Breast epithelium (tissue), 4 donors: ENCODE measurements around the gene FARP1. TPM values are rescaled to one million over a fixed set of nuclear protein-coding genes. Genes with fewer than 3 reads are reported as not detected.

Experiments used
- DNase-seq, 2 donors: peaks; one replicate each; pipeline ENCODE4 v3.0.0-alpha.2; 2019; ENCODE audit warnings: low spot score in 2 of 2
- H3K27ac ChIP-seq, 2 donors: fragments of 200-600 bp; sonication (generic) in 1 of 2; one replicate each; pipeline ENCODE4 v1.5.1; 2016 to 2019; ENCODE audit warnings: mild to moderate bottlenecking in 1 of 2
- H3K27me3 ChIP-seq, 2 donors: fragments of 200-600 bp; sonication (generic) in 1 of 2; one replicate each; pipeline versions ENCODE4 v1.5.1 to v1.6.0; 2017 to 2019; ENCODE audit warnings: control low read depth in 1 of 2, mild to moderate bottlenecking in 1 of 2
- H3K36me3 ChIP-seq: fragments of 200-600 bp; one replicate; pipeline ENCODE4 v1.5.1; 2019
- H3K4me1 ChIP-seq, 2 donors: fragments of 200-600 bp; sonication (generic); one replicate each; pipeline ENCODE4 v1.5.1; 2016 to 2019; ENCODE audit warnings: control low read depth in 1 of 2
- H3K4me3 ChIP-seq, 3 donors: fragments of 200-600 bp; sonication (generic); 1 replicate in 2 of 3; 2 replicates in 1 of 3; pipeline ENCODE4 v1.5.1; 2016 to 2019; ENCODE audit warnings: mild to moderate bottlenecking in 3 of 3, moderate library complexity in 2 of 3
- H3K9me3 ChIP-seq, 2 donors: fragments of 200-600 bp; sonication (generic) in 1 of 2; one replicate each; pipeline ENCODE4 v1.5.1; 2016 to 2019; ENCODE audit warnings: control low read depth in 1 of 2
- POLR2A ChIP-seq: fragments of 450-650 bp; IDR thresholded peaks from one replicate; pipeline ENCODE4 v1.6.1; 2016; ENCODE audit warnings: antibody characterized with exemption, mild to moderate bottlenecking, moderate library complexity
- POLR2AphosphoS5 ChIP-seq, 3 donors: sonication (generic); formaldehyde crosslinking; IDR thresholded peaks; one replicate each; pipeline ENCODE4 v1.6.1; 2017; ENCODE audit warnings: antibody characterized with exemption in 3 of 3
- intact Hi-C: fragments of 100-400 bp; cut with DNase I; formaldehyde crosslinking; loops from one replicate; pipeline ENCODE4 v1.15.1; 2023; ENCODE audit warnings: low total_unique reads
- total RNA-seq, 3 donors: library from RNA; depleted of rRNA; stranded (reverse); fragments of >200 nt; gene quantifications; one replicate each; pipeline ENCODE4 v1.1.0, GENCODE V29; 2016
- TF ChIP-seq, protein P1 (sequence below), 3 donors: fragments of 450-650 bp; IDR thresholded peaks; one replicate each; pipeline ENCODE4 v1.5.1; 2016 to 2017; ENCODE audit warnings: antibody characterized with exemption in 3 of 3, mild to moderate bottlenecking in 3 of 3, moderate library complexity in 3 of 3

The FARP1 gene
- total RNA-seq, 3 donors from 2014 or later = 29.8 to 97.3 (median 80.1) TPM

DNA sequence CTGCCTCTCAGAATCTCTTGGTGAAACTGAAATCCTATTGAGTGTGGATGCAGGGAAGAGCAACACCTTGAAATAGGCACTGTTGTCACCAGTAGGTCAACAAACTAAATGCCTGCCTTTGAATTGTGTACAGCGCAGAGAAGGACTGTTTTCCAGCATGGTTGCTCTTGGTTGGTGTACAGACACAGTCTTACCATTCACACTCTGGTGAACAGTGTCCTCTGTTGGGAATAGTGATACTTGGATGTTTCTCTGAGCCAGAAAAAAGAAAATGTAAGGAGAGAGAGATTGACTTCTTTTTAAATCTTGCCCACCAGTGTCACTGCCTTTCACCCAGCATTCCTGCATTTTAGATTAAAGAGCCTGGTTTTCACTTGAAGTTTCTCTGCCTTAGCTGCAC, 254.3 kb downstream of the FARP1 start:
- Histone ChIP-seq H3K9me3 (no peaks in the 10 kb centered on the region), H3K36me3 (no peaks in the 10 kb centered on the region), H3K4me1 (no peaks in the 10 kb centered on the region), H3K4me3 (no peak overlapping the region), H3K27me3 (no peaks in the 10 kb centered on the region), H3K27ac (no peak overlapping the region)
- TF ChIP-seq, protein P1, sequence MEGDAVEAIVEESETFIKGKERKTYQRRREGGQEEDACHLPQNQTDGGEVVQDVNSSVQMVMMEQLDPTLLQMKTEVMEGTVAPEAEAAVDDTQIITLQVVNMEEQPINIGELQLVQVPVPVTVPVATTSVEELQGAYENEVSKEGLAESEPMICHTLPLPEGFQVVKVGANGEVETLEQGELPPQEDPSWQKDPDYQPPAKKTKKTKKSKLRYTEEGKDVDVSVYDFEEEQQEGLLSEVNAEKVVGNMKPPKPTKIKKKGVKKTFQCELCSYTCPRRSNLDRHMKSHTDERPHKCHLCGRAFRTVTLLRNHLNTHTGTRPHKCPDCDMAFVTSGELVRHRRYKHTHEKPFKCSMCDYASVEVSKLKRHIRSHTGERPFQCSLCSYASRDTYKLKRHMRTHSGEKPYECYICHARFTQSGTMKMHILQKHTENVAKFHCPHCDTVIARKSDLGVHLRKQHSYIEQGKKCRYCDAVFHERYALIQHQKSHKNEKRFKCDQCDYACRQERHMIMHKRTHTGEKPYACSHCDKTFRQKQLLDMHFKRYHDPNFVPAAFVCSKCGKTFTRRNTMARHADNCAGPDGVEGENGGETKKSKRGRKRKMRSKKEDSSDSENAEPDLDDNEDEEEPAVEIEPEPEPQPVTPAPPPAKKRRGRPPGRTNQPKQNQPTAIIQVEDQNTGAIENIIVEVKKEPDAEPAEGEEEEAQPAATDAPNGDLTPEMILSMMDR (IDR thresholded peaks at IDR 0.05) = no peak
- TF ChIP-seq POLR2A (no peak), POLR2AphosphoS5 (IDR thresholded peaks at IDR 0.05) (no peak)
- no peak for DNase-seq
- intact Hi-C loops = no loop called here

DNA sequence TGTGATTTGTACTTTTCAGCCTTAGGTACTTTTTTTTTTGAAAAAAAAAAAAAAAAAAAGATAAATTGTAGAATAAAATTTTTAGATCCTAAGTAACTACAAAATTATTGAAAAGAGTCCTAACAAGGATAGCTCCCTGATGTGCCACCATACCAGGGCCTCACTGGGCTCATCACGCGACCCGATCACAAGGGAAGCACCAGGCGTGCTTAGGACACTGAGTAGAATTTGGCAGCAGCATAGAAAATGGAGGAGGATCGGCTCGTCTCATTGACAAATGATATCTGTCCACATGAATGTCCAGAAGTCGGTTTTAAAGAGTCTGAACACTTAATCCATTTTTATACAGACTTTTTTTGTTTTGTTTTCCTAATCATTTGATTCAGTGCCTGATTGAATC, 255.0 kb downstream of the FARP1 start:
- no peaks in the 10 kb centered on the region for H3K27me3 ChIP-seq
- no peak for DNase-seq
- no peak overlapping the region for H3K4me3 ChIP-seq
- no peak overlapping the region for H3K27ac ChIP-seq
- H3K4me1 ChIP-seq = no peaks in the 10 kb centered on the region
- TF ChIP-seq POLR2A = no peak
- TF ChIP-seq, protein P1 (IDR thresholded peaks at IDR 0.05) = no peak
- no peak for TF ChIP-seq POLR2AphosphoS5 (IDR thresholded peaks at IDR 0.05)
- no peaks in the 10 kb centered on the region for H3K36me3 ChIP-seq
- no peaks in the 10 kb centered on the region for H3K9me3 ChIP-seq
- intact Hi-C loops = no loop called here

DNA sequence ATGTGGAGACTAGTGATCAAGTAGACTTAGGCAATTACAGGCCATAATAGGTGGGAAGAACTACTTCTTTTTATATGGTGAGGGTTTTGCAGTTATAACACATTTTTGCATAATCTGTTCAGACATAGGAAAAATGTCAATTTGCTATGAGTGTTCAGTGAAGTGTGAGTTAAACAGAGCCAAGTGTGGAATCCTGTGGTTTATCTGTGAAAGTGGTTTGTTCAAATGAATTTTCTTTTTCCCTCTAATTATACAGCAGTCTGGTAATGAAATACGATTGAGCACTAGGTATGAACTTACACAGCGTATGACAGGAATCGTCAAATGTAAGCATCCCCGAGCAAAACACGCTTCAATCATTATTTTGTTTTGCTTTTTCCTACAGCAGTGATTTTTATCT, 255.7 kb downstream of the FARP1 start:
- H3K27me3 ChIP-seq = no peaks in the 10 kb centered on the region
- no peak overlapping the region for H3K27ac ChIP-seq
- no peak for DNase-seq
- no peak overlapping the region for H3K4me3 ChIP-seq
- no peaks in the 10 kb centered on the region for H3K36me3 ChIP-seq
- H3K9me3 ChIP-seq = no peaks in the 10 kb centered on the region
- no peak for TF ChIP-seq POLR2AphosphoS5 (IDR thresholded peaks at IDR 0.05)
- no peak for TF ChIP-seq POLR2A
- TF ChIP-seq, protein P1 (IDR thresholded peaks at IDR 0.05) = no peak
- intact Hi-C loops = no loop called here
- H3K4me1 ChIP-seq = no peaks in the 10 kb centered on the region

DNA sequence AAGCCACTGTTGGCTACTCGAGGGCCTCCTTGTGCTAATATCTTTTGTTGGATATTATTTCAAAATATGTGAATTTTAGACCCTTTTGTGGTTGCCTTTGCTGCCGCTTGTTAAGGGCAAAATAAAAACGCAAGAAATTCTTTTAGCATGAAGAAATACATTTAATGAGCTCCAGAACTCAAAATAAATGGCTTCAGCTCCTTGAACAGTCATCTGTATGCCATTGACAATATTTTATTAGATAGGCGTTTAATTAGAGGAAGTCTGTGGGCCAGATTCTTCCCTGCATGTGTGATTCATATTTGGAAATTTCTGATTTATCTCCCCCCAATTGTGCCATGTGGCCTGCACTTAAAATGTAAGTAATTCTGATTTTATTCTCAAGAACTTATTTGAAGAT, 256.9 kb downstream of the FARP1 start:
- no peak overlapping the region for H3K4me3 ChIP-seq
- no peaks in the 10 kb centered on the region for H3K9me3 ChIP-seq
- intact Hi-C loops = no loop called here
- H3K27ac ChIP-seq = no peak overlapping the region
- no peak for DNase-seq
- H3K36me3 ChIP-seq = no peaks in the 10 kb centered on the region
- H3K27me3 ChIP-seq = no peaks in the 10 kb centered on the region
- H3K4me1 ChIP-seq = no peaks in the 10 kb centered on the region
- TF ChIP-seq POLR2AphosphoS5 (IDR thresholded peaks at IDR 0.05) (no peak), POLR2A (no peak)
- TF ChIP-seq, protein P1 (IDR thresholded peaks at IDR 0.05) = no peak

DNA sequence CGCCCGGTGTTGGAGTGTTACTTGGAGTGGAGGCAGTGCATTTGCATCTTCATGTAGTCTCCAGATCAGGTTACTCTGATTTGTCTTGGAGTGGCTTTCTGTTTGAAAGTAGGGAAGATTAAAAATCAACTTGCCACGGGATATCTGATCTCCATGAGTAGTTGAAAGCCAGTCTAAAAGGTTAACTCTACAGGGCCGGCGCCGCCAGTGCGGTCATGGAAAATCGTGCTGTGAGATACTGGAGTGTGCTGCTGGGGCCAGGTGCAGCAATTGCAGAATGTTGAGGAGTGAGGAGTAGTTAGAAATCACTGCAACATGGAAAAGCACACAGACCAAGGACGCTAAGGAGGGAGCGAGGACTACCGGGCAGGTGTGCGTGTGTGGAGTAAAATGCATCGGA, 259.0 kb downstream of the FARP1 start:
- Histone ChIP-seq H3K9me3 (no peaks in the 10 kb centered on the region), H3K27ac (no peak overlapping the region), H3K4me1 (no peaks in the 10 kb centered on the region), H3K27me3 (no peaks in the 10 kb centered on the region), H3K4me3 (no peak overlapping the region), H3K36me3 (no peaks in the 10 kb centered on the region)
- no peak for TF ChIP-seq POLR2A
- no peak for TF ChIP-seq POLR2AphosphoS5 (IDR thresholded peaks at IDR 0.05)
- TF ChIP-seq, protein P1 (IDR thresholded peaks at IDR 0.05) = no peak
- DNase-seq = no peak
- intact Hi-C loops = no loop called here
